Right ventricle myocardium inferior (tissue), 1 donor: Measurements from ENCODE around the gene DHX40. TPM values are rescaled to one million over a fixed set of nuclear protein-coding genes. Genes with fewer than 3 reads are reported as not detected.
"Not testable (repeated sequence)": the region's sequence is repeated elsewhere in the genome, so short reads cannot be mapped to it uniquely, and the experiment has no call there.

ENCODE experiments used
- ATAC-seq: fragments of 200-7000 bp; cut with Tn5 transposase; one replicate; pipeline ENCODE4 v1.9.1; 2020; ENCODE audit warnings: mild to moderate bottlenecking, moderate library complexity
- DNase-seq: peaks from one replicate; pipeline ENCODE4 v3.0.0; 2021; ENCODE audit errors: missing footprints
- intact Hi-C: fragments of 100-400 bp; cut with DNase I; formaldehyde crosslinking; loops from one replicate; pipeline ENCODE4 v1.11.0; 2022
- total RNA-seq: library from RNA; stranded (reverse); fragmentation: NEBNext Ultra II Directional; extraction: Animal tissue kit (Norgen Biotek cat#: 25700); gene quantifications from one replicate; pipeline ENCODE4 v1.2.1, GENCODE V29; 2021
- donor health status: DM: no; HTN: yes; CAD: no; lungs with severe emphysema.

The DHX40 gene
- total RNA-seq, 1 donor from 2014 or later, result 18.0 TPM

DNA sequence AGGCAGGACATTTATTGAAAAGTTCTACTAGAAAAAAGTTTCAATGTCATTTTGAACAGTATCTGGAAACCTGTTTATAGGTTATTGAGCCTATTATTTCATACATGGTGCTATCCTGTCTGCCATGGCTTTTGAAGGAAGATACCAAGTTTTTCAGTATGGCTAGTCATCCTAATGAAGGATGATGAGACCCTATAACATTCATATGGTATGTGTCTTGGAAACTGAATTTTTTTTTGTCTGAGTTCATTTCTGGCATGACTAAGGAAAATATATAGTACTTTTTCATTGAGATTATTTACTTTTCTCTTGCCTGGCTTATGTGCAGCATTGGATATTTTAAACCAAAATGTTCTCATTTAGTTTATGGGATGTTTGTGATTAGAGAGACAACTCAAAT lies 84.5 kb downstream of the DHX40 start:
- DNase-seq (no peak), ATAC-seq (no peak)
- intact Hi-C loops, result no loop called here

DNA sequence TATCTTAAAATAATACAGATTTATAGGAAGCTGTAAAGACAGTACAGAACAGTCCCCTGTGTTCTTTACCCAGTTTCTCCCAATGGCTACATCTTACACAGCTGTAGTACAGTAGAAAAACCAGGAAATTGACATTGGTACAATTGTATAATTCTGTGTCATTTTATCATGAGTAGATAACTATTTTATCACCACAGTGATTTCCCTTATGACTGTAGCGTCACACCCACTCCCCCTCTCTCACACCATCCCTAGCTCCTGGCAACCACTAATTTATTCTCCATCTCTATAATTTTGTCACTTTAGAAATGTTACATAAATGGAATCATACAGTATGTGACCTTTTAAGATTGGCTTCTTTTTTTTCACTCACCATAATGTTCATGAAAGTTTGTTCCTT lies 85.2 kb downstream of the DHX40 start:
- intact Hi-C loops, result no loop called here
- DNase-seq (no peak), ATAC-seq (no peak)

DNA sequence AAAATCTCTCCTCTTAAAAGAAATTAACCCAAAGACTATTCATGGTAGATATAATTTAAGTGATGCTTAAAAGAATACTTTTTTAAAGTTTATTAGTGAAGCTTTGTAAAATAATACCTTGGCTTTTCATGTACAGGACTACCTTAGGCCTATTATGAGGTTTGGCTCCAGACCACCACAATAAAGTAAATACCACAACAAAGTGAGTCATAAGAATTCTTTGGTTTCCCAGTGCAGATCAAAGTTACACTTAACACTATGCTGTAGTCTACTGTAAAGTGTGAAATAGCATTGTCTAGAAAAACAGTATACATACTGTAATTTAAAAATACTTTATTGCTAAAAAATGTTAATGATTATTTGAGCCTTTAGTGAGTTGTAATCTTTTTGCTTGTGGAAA lies 85.9 kb downstream of the DHX40 start:
- DNase-seq, result no peak
- no peak for ATAC-seq
- intact Hi-C loops, result no loop called here

DNA sequence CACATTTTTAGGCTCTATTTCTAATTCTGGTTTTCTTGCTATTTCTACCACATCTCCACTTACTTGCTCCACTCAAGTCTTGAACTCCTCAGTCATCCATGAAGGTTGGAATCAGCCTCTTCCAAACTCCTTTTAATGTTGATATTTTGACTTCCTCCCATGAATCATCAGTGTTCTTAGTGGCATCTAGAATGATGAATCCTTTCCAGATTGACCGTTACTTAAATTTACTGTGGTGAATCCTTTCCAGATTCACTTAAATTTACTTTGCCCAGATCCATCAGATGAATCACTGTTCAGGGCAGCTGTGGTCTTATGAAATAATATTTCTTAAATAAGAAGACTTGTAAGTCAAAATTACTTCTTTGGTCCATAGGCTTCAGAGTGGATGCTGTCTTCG lies 86.7 kb downstream of the DHX40 start:
- intact Hi-C loops, result no loop called here
- no peak for ATAC-seq
- no peak for DNase-seq

DNA sequence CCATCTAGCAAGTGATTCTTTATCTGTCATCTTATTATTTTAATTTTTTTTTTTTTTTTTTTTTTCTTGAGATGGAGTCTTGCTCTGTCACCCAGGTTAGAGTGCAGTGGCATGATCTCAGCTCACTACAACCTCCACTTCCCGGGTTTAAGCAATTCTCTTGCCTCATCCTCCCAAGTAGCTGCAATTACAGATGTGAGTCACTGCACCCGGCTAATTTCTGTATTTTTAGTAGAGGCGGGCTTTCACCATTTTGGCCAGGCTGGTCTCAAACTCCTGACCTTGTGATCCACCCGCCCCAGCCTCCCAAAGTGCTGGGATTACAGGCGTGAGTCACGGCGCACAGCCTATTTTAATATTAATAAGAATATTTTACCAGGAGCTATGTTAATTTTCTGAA lies 91.2 kb downstream of the DHX40 start:
- intact Hi-C loops, ATAC-seq: not testable (repeated sequence)
- DNase-seq, result peak; percentile 50

Other genes with a start within 250 kb of the DHX40 start
- 32.7 TPM for gene YPEL2, start 234.0 kb upstream of the DHX40 start, total RNA-seq
- gene CLTC, start 54.3 kb downstream of the DHX40 start, total RNA-seq, result 136 TPM
- 10.2 TPM for gene PTRH2, start 141.8 kb downstream of the DHX40 start, total RNA-seq
- 50.6 TPM for gene VMP1, start 142.0 kb downstream of the DHX40 start, total RNA-seq